Measurements from ENCODE around the gene SREK1IP1.
"Not testable (repeated sequence)": the region's sequence is repeated elsewhere in the genome, so short reads cannot be mapped to it uniquely, and the experiment has no call there.

Gene SREK1IP1

GRCh38 chr5:64763948-64764503 lies 4.5 kb downstream of the SREK1IP1 start:
- no peak for DNase-seq (ENCODE audit: low spot score)

- no peak for DNase-seq (ENCODE audit: low spot score)
These were observed 8.4 kb downstream of the SREK1IP1 start for GRCh38 chr5:64759960-64760660.

- DNase-seq (ENCODE audit: low spot score), result no peak
These were observed 9.6 kb downstream of the SREK1IP1 start for GRCh38 chr5:64758901-64759300.

GRCh38 chr5:64754066-64754465 lies 14.4 kb downstream of the SREK1IP1 start:
- no peak for DNase-seq (ENCODE audit: low spot score)

GRCh38 chr5:64749385-64749784 lies 19.1 kb downstream of the SREK1IP1 start:
- no peak for DNase-seq (ENCODE audit: low spot score)

- no peak for DNase-seq (ENCODE audit: low spot score)
These were observed 22.0 kb downstream of the SREK1IP1 start for GRCh38 chr5:64746446-64746845.

GRCh38 chr5:64744914-64745313 lies 23.6 kb downstream of the SREK1IP1 start:
- DNase-seq (ENCODE audit: low spot score), result no peak

- DNase-seq (ENCODE audit: low spot score), result no peak
These were observed 25.7 kb downstream of the SREK1IP1 start for GRCh38 chr5:64742821-64743220.

GRCh38 chr5:64742411-64742810 lies 26.1 kb downstream of the SREK1IP1 start:
- DNase-seq (ENCODE audit: low spot score), result no peak

GRCh38 chr5:64727150-64727549 lies 41.3 kb downstream of the SREK1IP1 start:
- no peak for DNase-seq (ENCODE audit: low spot score)

- DNase-seq (ENCODE audit: low spot score), result no peak
These were observed 45.9 kb downstream of the SREK1IP1 start for GRCh38 chr5:64722588-64722987.

GRCh38 chr5:64714495-64714894 lies 54.0 kb downstream of the SREK1IP1 start:
- DNase-seq (ENCODE audit: low spot score), result not testable (repeated sequence)

GRCh38 chr5:64707191-64707590 lies 61.3 kb downstream of the SREK1IP1 start:
- no peak for DNase-seq (ENCODE audit: low spot score)

- not testable (repeated sequence) for DNase-seq (ENCODE audit: low spot score)
These were observed 62.4 kb downstream of the SREK1IP1 start for GRCh38 chr5:64706074-64706473.

GRCh38 chr5:64700765-64701164 lies 67.7 kb downstream of the SREK1IP1 start:
- DNase-seq (ENCODE audit: low spot score), result no peak

- not testable (repeated sequence) for DNase-seq (ENCODE audit: low spot score)
These were observed 72.1 kb downstream of the SREK1IP1 start for GRCh38 chr5:64696414-64696813.

GRCh38 chr5:64693636-64694035 lies 74.9 kb downstream of the SREK1IP1 start:
- DNase-seq (ENCODE audit: low spot score), result no peak

- DNase-seq (ENCODE audit: low spot score), result no peak
These were observed 77.2 kb downstream of the SREK1IP1 start for GRCh38 chr5:64691291-64691690.

GRCh38 chr5:64690417-64691151 lies 77.9 kb downstream of the SREK1IP1 start, which contains the start of gene SHISAL2B:
TSS of gene SHISAL2B (plus strand) at chr5:64690503. CDS start at chr5:64690624, 121 bp downstream.
- DNase-seq (ENCODE audit: low spot score), result no peak

- no peak for DNase-seq (ENCODE audit: low spot score)
These were observed 78.4 kb downstream of the SREK1IP1 start for GRCh38 chr5:64690104-64690416.

GRCh38 chr5:64688965-64689364 lies 79.5 kb downstream of the SREK1IP1 start:
- no peak for DNase-seq (ENCODE audit: low spot score)

GRCh38 chr5:64688391-64688790 lies 80.1 kb downstream of the SREK1IP1 start:
- DNase-seq (ENCODE audit: low spot score), result no peak

- no peak for DNase-seq (ENCODE audit: low spot score)
These were observed 82.6 kb downstream of the SREK1IP1 start for GRCh38 chr5:64685866-64686265.

Measured in activated CD4-positive, alpha-beta T cell treated with anti-CD3 and anti-CD28 coated beads, Interleukin-2, Interleukin-4, amounts not matched to agents 100 ng/mL and 50 ng/mL, durations not matched to agents 16 hours and 8 hours (primary cell).